MG63 (cell line): Measurements from ENCODE around the gene EPN2. TPM values are rescaled to one million over a fixed set of nuclear protein-coding genes. Genes with fewer than 3 reads are reported as not detected.
"Not testable (repeated sequence)": the region's sequence is repeated elsewhere in the genome, so short reads cannot be mapped to it uniquely, and the experiment has no call there.

Source experiments
- DNase-seq: peaks from one replicate; pipeline ENCODE4 v3.0.0-alpha.2; 2020
- H3K27me3 ChIP-seq: fragments of 250-450 bp; sonication (Bioruptor Pico); 2 replicates; pipeline ENCODE4 v1.5.1; 2020; ENCODE audit warnings: mild to moderate bottlenecking, moderate library complexity
- H3K36me3 ChIP-seq: fragments of 250-450 bp; sonication (Bioruptor Pico); 2 replicates; pipeline ENCODE4 v1.5.1; 2020; ENCODE audit warnings: mild to moderate bottlenecking, moderate library complexity
- H3K4me3 ChIP-seq: fragments of 250-450 bp; sonication (Bioruptor Pico); 2 replicates; pipeline ENCODE4 v1.5.1; 2020; ENCODE audit warnings: mild to moderate bottlenecking, moderate library complexity
- H3K9me3 ChIP-seq: fragments of 250-450 bp; sonication (Bioruptor Pico); 2 replicates; pipeline ENCODE4 v1.5.1; 2020; ENCODE audit warnings: mild to moderate bottlenecking, moderate library complexity
- total RNA-seq: library from RNA; depleted of rRNA; stranded (reverse); fragments of >200 nt; shearing (Covaris generic); gene quantifications from 2 replicates; pipeline ENCODE4 v1.2.3, GENCODE V29; 2014; ENCODE audit warnings: low replicate concordance

The EPN2 gene
- total RNA-seq, 1 experiment from 2014 or later = 16.4 TPM

DNA sequence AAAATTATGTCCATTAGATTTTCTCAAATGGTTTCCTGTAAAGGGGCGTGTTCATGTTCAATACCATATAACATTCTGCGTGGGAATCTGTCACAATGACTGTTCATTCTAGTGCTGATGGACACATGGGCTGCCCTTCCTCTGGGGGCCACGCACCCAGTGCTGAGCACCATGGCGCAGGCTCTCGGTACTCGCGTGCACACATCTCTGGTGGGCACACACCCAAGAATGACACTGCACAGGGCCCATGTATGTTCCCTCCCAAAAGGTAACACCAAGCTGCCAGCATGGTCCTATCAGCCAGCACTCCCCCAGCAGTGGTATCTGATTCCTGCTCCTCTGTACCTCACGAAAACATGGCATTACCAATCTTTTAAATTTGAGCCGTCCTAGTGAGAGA, 111.6 kb downstream of the EPN2 start:
- H3K27me3 ChIP-seq = no peaks in the 10 kb centered on the region
- no peak for DNase-seq
- no peaks in the 10 kb centered on the region for H3K9me3 ChIP-seq
- H3K36me3 ChIP-seq = no peaks in the 10 kb centered on the region
- H3K4me3 ChIP-seq = no peak overlapping the region

DNA sequence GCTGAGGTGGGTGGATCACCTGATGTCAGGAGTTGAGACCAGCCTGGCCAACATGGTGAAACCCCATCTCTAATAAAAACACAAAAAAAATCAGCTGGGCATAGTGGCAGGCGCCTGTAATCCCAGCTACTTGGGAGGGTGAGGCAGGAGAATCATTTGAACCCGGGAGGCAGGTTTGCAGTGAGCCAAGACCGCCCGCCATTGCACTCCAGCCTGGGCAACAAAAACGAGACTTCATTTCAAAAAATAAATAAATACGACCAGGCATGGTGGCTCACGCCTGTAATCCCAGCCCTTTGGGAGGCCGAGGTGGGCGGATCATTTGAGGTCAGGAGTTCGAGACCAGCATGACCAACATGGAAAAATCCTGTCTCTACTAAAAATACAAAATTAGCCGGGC, 116.2 kb downstream of the EPN2 start:
- not testable (repeated sequence) for H3K4me3 ChIP-seq, H3K27me3 ChIP-seq, H3K9me3 ChIP-seq, DNase-seq, H3K36me3 ChIP-seq

DNA sequence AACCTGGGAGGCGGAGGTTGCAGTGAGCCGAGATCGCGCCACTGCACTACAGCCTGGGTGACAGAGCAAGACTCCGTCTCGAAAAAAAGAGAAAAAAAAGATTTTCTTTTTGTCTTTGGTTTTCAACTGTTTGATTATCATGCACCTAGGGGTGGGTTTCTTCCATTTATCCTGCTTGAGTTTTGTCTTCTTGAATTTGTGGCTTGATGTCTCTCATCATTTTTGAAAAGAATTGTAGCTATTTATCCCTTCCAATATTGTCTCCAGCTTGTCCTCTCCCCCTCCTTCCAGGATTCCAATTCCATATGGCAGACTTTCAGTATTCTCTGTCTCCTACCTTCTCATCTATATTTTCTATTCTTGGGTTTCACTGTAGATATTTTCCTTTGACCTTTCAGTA, 117.6 kb downstream of the EPN2 start:
- H3K36me3 ChIP-seq = no peaks in the 10 kb centered on the region

DNA sequence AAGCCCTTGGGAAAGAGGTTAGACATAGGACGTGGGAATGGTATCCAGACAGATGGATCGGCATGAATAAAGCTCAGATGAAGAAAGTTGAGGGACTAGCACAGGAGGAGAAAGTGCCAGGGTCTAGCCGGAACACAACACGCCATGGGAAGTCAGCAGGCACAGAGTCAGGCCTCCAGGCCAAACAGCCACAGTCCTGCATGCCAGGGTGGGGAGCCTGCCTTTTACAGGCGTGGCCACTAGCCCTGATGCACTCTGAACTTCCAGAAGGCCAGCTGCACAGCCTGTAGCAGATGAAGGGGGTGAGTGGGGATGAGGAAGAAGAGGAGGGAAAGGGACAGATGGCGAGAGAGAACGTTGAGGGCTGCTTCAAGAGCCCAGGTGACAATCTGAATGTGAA, 120.2 kb downstream of the EPN2 start:
- Histone ChIP-seq H3K27me3 (no peaks in the 10 kb centered on the region), H3K36me3 (no peaks in the 10 kb centered on the region), H3K9me3 (no peaks in the 10 kb centered on the region), H3K4me3 (no peak overlapping the region)
- no peak for DNase-seq

More for the DNA sequence above, 117.6 kb downstream of the EPN2 start:
- H3K27me3 ChIP-seq = no peaks in the 10 kb centered on the region
- H3K9me3 ChIP-seq = no peaks in the 10 kb centered on the region
- no peak overlapping the region for H3K4me3 ChIP-seq
- no peak for DNase-seq

DNA sequence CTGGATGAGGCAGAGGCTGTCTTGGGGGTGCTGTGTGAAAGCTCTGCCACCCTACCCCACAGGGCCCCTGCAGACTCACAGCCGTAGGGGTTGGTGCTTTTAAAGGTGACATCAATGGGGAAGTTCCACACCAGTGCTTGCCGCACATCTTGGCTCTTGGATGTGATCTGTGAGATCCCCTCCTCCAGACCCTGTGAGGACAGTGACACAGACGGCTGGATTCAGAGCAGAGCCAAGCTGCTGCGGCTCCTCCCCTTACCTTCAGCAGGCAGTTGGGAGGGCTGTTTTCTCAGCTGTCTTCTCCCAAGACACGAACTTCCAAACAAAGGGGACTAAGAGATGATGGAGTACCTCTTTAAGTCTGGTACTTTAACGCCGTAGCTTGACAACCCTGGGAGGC, 120.6 kb downstream of the EPN2 start:
- DNase-seq = no peak
- Histone ChIP-seq H3K27me3 (no peaks in the 10 kb centered on the region), H3K9me3 (no peaks in the 10 kb centered on the region), H3K36me3 (no peaks in the 10 kb centered on the region), H3K4me3 (no peak overlapping the region)

DNA sequence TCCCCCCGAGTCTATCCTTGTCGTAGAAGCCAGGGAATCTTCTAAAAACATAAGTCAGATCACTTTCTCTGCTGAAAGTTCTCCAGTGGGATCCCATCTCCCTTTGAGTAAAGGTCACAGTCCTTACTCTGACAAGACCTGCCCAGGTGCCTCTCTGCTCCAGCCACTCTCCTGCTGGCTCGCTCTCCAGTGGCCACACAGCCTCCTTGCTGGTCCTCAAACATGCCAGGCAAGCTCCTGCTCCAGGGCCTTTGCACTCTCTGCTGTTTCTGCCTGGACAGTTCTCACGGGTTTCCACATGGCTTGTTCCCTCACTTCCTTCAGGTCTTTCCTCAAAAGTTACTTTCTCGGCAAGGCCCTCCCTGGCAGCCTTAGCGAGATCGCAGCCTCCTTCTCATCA, 122.0 kb downstream of the EPN2 start:
- no peaks in the 10 kb centered on the region for H3K36me3 ChIP-seq
- H3K9me3 ChIP-seq = no peaks in the 10 kb centered on the region
- DNase-seq = no peak
- H3K4me3 ChIP-seq = no peak overlapping the region
- H3K27me3 ChIP-seq = no peaks in the 10 kb centered on the region

DNA sequence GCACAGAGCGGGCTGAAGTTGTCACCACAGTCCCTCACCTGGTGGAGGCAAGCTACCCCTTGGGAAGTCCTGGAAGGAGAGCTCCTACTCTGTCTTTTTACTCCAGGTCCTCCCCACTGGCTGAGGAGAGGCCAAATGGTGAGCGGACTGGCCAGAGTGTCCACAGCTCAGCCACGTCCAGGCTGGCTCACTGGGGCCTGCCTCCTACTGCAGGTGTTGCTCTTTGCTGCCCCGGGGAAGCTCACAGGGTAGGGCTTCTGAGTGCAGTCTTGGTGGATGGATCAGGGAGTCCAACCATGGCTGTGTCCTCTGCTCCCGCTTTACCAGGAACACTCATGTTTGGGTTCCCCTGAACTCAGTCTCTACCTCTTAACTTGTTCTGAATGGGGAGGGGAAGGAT, 122.7 kb downstream of the EPN2 start:
- Histone ChIP-seq H3K9me3 (no peaks in the 10 kb centered on the region), H3K36me3 (no peaks in the 10 kb centered on the region), H3K4me3 (no peak overlapping the region), H3K27me3 (no peaks in the 10 kb centered on the region)
- no peak for DNase-seq

DNA sequence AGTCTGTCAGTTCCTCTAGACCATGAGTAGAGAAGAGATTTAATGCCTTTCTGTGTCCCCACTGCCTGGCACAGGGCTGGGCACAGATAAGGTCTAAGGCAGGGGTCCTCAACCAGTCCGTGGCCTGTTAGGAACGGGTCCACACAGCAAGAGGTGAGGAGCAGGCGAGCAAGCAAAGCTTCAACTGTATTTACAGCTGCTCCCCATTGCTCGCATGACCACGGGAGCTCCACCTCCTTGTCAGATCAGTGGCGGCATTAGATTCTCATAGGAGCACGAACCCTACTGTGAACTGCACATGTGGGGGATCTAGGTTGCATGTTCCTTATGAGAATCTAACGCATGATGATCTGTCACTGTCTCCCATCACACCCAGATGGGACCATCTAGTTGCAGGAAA, 123.6 kb downstream of the EPN2 start:
- no peaks in the 10 kb centered on the region for H3K36me3 ChIP-seq
- DNase-seq = no peak
- no peaks in the 10 kb centered on the region for H3K9me3 ChIP-seq
- H3K27me3 ChIP-seq = no peaks in the 10 kb centered on the region
- no peak overlapping the region for H3K4me3 ChIP-seq

DNA sequence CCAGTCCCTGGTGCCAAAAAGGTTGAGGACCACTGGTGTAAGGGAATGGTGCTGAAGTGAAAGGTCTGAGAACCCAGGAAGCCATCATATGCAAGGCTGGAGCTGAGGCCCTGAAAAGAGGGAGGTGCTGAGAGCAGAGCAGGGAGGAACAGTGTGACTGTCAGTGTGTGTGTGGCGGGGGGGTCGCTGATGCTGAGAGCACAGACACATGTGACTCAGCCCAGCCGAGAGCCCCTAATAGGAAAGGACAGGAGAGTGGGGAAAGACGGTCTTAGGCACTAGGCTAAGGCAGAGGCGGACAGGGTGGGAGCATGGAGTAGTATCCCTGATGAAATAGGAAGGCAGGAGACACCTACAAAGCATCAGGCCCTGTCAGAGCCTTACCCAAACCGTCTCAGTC, 124.2 kb downstream of the EPN2 start:
- no peaks in the 10 kb centered on the region for H3K9me3 ChIP-seq
- H3K4me3 ChIP-seq = no peak overlapping the region
- no peaks in the 10 kb centered on the region for H3K36me3 ChIP-seq
- DNase-seq = no peak
- H3K27me3 ChIP-seq = no peaks in the 10 kb centered on the region

DNA sequence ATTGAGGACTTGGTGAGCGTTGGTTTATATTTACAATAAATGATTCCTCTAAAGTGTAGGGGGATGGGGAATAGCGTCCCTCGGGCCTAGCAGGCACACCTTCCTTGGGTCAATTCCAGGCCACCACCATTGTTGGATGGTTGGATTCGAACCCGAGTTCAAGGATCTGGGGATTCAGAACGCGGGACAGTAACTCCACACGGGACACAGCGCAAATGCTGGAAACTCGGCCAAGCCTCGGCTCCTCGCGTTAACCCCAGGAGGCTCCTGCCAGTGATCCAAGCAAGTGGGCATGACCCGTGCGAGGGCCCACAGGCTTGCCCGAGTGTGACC, 124.7 kb downstream of the EPN2 start:
- Histone ChIP-seq H3K4me3 (peak overlapping the region; percentile 77), H3K27me3 (no peaks in the 10 kb centered on the region), H3K36me3 (no peaks in the 10 kb centered on the region), H3K9me3 (no peaks in the 10 kb centered on the region)
- DNase-seq = no peak

DNA sequence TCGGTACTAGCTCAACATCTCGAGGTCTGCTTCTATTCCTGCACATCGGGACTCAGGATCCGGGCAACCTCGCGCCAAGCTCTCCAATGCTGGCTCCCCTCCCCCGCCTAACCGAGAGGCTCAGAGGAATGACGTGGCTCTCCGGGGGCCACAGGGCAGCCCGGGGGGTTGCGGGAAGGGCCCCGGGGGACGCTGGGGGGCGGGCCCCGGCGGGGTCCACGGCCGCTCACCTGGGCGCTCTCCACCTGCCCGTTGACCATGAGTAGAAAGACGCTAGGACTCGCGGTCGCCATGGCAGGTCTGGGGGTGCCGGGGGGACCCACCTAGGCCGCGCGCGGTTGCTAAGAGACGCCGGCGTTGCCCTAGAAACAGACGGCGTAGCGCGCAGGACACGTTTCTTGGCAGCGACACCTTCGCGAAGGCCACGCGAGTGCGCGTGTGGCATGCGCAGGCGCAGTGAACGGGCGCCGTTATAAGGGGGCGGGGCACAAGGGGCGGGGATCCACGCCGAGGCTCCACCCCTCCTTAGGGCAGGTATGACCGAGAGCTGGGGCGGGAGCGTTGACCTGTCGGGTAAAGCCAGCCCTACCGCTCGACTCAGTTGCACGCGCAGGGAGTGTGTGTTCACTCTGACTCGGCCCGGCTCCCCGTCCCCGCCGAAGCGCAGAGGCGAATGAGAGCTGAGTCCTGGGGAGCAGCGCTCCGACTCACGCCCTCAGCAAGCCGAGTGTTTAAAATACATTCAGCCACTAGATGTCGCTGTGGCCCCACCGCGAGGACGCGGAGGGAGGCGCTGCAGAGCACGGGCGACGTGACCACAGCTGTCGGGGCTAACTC, 125.3 kb downstream of the EPN2 start, which contains the start of gene B9D1:
TSS of gene B9D1 (minus strand) at position 447 of the 837 bp plus-strand sequence. CDS start at position 293, 154 bp downstream.
- peak; percentile 74 for DNase-seq
- no peaks in the 10 kb centered on the region for H3K27me3 ChIP-seq
- peak within 1 kb of the TSS; percentile 77 for H3K4me3 ChIP-seq
- H3K36me3 ChIP-seq = no peaks in the 10 kb centered on the region
- H3K9me3 ChIP-seq = no peaks in the 10 kb centered on the region

DNA sequence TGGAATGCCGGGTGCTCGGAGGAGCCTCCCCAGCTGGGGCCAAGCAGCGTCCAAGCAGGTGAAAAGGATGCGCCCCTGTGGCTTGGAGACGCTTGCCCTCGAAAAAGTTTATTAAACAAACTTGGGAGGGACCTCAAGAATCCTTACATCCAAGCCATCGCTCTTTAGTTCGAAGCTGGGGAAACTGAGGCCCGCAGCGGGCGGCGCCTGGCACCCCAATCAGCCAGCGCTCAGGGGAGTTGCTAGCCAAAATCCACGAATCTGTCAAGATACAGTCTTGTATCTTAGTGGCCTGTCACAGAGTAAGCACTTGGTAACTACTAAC, 125.9 kb downstream of the EPN2 start:
- Histone ChIP-seq H3K9me3 (no peaks in the 10 kb centered on the region), H3K36me3 (no peaks in the 10 kb centered on the region), H3K4me3 (peak overlapping the region; percentile 77), H3K27me3 (no peaks in the 10 kb centered on the region)
- DNase-seq = no peak

DNA sequence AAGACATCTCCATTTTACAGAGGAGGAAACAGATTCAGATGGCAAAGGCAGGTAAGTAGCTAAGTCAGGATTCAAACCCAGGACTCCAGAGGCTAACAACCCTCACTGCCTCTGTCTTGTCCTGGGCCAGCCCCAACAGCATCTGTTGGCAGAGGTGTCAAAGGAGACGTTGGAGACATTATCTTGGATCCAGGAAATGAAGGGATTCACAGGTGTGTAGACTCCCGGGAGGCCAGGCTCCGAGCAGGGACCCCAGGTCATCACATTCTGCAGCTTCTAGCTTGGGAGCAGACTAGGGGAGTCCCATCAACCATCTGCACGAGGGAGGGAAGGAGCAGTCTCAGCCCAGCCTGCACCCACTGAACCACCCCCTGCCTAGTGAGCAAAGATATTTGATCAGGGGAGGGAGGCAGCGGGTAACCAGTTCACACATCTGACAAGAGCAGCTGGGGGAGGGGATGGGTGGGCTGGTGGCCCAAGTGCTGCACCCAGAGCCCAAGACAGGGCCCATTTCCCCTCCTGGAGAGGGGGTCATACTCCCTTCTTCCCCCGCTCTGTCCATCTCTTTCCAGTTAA, 126.4 kb downstream of the EPN2 start:
- Histone ChIP-seq H3K27me3 (no peaks in the 10 kb centered on the region), H3K4me3 (no peak overlapping the region), H3K36me3 (no peaks in the 10 kb centered on the region), H3K9me3 (no peaks in the 10 kb centered on the region)
- DNase-seq = no peak

DNA sequence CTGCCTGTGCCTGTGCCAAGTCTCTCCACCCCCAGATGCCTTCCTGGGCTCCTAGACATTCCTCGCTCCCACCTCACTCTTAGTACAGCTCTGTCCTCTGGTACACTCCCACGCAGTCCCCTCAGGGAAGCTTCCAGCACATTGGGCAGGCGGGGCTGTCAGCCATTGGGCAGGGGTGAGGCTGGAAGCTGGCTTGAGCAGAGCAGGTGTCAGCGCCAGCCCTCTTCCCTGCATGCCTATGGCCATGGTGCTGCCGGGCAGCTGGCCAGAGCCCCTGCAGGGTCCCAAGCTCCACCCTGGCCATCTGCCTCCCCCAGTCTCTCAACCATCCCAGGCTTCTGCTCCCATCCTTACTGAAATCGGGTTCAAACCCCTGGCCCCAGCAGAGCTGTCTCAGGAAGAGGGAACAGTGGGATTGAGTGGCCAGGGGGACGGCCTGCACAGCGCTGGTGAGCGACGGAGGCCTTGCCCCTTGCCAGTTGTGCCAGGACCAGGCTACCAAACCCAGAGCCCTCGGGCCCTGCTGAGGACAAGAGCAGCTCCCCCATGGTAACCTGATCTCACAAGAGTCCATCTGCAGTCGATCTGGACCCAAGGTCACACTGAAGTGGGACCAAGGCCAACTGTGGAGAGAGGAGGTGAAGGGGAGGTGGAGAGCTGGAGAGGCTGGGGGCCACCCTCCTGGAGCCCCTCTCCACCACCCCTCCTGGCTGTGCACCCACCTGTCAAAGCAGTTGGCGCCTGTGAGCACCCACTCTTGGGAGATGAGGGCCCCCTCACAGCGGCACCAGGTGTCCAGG, 127.7 kb downstream of the EPN2 start:
- Histone ChIP-seq H3K9me3 (no peaks in the 10 kb centered on the region), H3K4me3 (no peak overlapping the region), H3K36me3 (no peaks in the 10 kb centered on the region), H3K27me3 (no peaks in the 10 kb centered on the region)
- no peak for DNase-seq

DNA sequence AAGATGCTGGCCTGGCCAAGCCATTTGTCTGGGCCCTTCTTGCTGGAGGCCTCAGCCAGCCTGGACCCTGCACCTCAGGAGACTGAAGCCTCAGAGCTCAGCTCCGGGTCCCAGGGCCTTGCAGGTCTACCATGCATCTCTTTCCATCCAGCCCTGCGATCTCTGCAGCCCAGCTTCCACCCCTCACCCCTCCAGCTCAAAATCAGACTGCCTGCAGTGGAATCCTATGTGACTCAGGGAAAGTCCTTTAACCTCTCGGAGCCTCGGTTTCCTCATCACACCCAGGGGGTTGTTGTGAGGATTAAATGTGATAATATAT, 128.3 kb downstream of the EPN2 start:
- Histone ChIP-seq H3K9me3 (no peaks in the 10 kb centered on the region), H3K36me3 (no peaks in the 10 kb centered on the region), H3K27me3 (no peaks in the 10 kb centered on the region), H3K4me3 (no peak overlapping the region)
- no peak for DNase-seq

DNA sequence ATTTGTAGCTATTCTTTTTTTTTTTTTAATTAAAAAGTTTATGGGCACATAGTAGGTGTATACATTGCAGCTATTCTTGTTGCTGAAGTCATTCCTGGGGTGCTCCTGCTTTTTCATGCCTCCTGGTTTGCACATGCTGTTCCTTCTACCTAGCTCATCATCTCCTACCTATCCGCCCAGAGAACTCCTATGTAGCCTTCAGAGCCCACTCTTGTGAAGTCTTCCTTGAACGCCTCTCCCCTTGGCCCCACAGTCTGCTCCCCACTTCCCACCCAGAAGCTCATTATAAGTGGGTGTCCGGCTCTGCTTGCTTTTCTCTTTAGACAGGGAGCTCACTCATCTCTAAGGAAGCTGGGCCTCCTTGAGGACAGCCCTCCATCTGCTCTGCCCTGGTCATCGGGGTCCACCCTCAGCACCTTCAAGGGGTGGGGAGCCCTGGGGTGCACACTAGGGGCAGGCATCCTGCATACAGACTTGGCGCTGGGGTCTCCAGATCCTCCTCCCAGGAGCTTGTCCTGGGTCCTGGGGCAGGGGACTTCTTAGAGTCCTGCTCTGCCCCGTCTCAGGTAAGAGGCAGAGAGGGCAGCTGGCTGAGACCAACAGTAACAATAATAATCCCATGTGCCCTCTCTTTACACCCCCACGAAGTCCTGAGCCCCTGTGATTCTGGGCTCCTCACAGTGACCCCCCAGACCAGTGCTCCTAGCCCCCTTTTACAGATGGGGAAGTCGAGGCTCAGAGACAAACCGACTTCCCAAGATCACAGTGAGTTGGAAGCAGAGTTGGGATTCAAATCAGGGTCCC, 128.9 kb downstream of the EPN2 start:
- H3K36me3 ChIP-seq = no peaks in the 10 kb centered on the region
- DNase-seq = no peak
- no peak overlapping the region for H3K4me3 ChIP-seq
- H3K27me3 ChIP-seq = no peaks in the 10 kb centered on the region
- no peaks in the 10 kb centered on the region for H3K9me3 ChIP-seq

DNA sequence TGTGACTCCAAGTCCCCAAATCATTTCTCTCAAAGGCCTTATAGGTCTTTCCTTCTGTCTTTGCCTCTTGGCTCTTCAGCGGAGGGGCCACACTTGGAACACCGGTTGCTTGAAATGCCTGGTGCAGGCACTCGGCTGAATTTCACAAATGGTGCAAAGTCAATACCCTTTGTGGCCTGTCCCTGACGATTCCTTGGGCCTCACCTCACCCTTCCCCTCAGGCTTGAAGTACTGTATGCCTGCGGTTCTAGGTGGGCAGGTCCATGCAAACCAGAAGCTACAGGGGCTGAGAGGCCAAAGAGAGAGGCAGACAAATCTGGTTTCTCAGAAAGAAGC, 129.4 kb downstream of the EPN2 start:
- no peaks in the 10 kb centered on the region for H3K27me3 ChIP-seq
- no peak for DNase-seq
- no peaks in the 10 kb centered on the region for H3K36me3 ChIP-seq
- H3K9me3 ChIP-seq = no peaks in the 10 kb centered on the region
- no peak overlapping the region for H3K4me3 ChIP-seq
